ENCODE measurements around the gene CCDC116.
A peak's percentile ranks its signal among the peaks of the same experiment; 100 is the strongest.
"Not testable (repeated sequence)": the region's sequence is repeated elsewhere in the genome, so short reads cannot be mapped to it uniquely, and the experiment has no call there.

Gene CCDC116

GRCh38 chr22:21632931-21633330 lies 371 bp downstream of the CCDC116 start:
- no peak for DNase-seq

- no peak for DNase-seq
Observed at GRCh38 chr22:21633481-21633880, 921 bp downstream of the CCDC116 start.

DNA sequence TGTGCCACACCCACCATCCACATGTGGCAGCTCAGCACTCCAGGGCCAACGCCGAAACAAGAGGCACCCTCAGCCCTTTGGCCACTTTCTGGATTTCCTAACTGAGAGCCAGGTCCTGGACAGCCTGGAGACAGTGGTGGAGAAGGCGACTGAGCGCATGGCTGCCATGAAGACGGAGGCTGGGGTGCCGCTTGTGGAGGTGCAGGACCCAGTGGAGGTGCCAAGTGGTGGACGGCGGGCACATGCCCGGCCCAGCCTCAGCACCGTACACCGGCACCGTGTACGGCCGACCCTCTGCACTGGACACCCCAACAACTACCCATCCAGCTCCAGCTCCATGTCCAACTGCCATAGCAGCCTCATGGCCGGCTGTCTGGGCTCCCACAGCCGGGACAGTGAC lies 1.5 kb downstream of the CCDC116 start:
- DNase-seq, result no peak

DNA sequence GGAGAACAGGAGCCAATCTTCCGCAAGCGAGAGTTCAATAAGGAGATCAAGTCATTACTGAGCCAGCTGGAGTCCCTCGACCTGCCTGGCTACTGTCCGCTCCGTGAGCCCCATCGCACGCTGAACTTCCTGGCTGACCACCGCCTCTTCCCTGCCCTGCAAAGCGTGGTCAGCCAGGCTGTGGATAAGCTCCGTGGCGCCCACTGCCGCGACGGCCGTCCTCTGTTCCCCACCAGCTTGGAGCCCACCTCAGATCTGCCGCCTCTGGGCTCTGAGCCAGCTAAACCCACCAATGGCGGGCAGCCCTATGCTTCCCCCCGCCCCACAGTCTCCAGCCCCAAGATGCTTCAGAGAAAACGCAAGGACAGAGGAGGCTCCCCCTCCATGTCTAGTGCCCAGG lies 2.3 kb downstream of the CCDC116 start:
- no peak for DNase-seq

- DNase-seq, result no peak
Observed at GRCh38 chr22:21635771-21636510, 3.4 kb downstream of the CCDC116 start.

DNA sequence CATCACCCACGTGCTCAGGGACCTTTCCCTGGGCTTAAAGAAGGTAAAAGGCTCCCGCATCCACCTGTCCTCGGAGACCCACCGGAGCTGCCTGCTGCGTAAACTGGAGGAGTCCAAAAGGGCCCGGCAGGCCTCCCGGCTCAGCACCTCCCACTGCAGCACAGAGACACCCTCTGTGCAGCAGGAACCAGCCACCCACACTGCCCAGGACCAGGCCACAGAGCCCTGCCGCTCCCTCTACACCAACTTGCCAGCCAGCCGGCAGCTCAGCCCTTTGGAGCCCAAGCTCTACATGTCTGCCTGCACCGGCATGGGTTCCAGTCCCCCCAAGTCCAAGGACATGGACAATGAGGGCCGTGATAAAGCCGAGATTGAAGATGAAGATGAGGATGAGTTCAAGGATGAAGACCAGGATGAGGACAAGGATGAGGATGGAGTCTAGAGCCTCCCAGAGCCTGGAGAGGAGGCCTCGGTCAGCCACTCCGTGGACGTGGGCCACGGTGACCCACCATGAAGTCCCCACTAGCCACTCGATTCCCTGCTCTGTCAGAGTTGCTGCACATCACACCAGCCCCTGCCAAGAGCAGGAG lies 4.2 kb downstream of the CCDC116 start:
- DNase-seq, result no peak

GRCh38 chr22:21637450-21637849 lies 4.9 kb downstream of the CCDC116 start:
- DNase-seq, result not testable (repeated sequence)

DNA sequence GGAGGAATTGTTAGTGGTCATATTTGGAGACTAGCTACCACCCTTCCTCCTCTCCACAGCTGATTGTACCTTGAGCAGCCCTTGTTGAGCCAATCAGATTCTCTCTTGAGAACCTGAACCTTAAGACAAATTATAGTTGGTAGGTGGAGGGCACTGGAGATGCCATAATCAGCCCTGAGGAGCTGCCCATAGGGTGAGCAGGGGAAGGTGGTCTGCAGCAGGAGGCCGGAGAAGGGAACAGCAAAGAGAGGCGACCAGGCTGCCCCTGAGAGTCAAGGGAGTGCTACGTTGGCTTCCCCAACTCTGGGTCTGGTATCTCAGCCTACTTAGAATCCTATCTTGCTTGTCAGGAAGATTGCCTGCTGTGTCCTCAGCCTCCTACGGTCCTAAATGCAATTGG lies 6.8 kb downstream of the CCDC116 start:
- DNase-seq, result no peak

GRCh38 chr22:21640810-21641209 lies 8.2 kb downstream of the CCDC116 start:
- no peak for DNase-seq

DNA sequence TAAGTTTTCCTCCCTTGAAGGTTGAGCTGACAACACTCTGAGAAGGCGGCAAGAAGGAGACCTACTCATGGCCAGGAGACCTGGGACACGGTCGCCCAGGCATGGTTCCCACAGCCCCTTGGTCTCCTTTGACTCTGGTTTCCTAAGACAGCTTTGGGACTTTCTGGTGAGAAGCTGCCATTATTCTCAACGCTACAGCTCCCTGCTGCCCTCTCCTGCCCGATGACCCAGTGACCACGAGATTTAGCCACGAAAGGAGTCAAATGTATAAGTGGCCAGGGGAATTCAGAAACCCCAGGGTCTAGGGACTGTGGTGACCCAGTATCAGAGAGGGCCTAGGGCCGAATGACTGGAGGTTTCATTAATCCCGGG lies 8.8 kb downstream of the CCDC116 start:
- DNase-seq, result no peak

GRCh38 chr22:21641789-21642583 lies 9.4 kb downstream of the CCDC116 start, which contains the start of gene SDF2L1:
Gene SDF2L1, plus strand, starts transcription at chr22:21642302. Its CDS starts 35 bp downstream, at chr22:21642337.
- DNase-seq, result peak; percentile 71

DNA sequence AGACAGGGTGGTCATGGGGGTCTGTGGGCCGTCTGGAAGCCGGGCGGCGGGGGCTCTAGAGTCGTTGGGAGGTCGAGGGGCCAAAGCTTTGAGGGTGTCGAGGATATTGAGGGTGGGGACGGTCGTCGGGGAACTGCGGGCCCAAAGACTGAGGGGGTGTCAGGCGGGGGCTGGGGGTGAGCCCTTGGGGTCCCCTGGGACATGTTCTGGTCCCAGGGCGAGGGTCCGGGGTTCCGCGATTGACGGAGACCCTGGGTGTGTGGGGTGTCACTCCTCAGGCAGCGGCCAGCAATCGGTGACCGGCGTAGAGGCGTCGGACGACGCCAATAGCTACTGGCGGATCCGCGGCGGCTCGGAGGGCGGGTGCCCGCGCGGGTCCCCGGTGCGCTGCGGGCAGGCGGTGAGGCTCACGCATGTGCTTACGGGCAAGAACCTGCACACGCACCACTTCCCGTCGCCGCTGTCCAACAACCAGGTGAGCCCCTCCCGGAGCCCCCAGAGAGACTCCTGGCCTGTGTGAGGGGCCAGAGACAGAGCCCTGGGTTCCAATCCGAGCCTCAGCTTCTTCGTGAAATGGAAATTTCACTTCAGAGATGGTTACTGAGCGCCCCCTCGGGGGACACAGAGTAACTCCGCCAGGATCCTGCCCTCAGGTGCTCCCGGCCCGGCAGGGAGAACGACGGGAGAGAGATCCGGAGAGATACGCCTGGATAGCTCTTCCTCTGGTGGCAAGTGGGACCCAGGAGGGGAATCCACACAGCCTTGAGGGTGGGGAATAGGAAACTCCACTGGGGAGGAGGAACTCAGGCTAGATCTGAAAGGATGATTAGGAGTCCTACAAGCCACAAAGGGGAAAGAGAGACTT lies 10.3 kb downstream of the CCDC116 start:
- DNase-seq, result no peak

DNA sequence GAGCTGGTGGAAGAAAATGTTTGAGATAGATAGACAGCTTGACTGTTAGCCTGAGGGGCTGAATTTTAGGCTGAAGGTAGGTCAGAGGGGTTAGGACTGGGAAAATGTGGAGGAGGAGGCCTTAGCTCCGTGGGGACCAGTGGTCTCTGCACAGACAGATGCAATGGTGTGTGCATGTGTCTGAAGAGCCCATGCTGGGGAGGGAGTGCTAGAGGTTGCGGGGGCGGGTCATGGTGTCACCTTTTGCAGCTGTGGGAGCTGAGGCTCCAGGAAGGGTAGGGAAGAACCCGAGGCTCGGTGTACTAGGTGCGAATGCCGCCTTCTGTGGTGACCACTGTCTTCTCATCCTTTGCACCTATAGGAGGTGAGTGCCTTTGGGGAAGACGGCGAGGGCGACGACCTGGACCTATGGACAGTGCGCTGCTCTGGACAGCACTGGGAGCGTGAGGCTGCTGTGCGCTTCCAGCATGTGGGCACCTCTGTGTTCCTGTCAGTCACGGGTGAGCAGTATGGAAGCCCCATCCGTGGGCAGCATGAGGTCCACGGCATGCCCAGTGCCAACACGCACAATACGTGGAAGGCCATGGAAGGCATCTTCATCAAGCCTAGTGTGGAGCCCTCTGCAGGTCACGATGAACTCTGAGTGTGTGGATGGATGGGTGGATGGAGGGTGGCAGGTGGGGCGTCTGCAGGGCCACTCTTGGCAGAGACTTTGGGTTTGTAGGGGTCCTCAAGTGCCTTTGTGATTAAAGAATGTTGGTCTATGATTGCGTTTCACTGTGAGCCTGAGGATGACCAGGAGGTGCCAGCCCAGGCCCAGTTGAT lies 11.2 kb downstream of the CCDC116 start:
- no peak for DNase-seq

DNA sequence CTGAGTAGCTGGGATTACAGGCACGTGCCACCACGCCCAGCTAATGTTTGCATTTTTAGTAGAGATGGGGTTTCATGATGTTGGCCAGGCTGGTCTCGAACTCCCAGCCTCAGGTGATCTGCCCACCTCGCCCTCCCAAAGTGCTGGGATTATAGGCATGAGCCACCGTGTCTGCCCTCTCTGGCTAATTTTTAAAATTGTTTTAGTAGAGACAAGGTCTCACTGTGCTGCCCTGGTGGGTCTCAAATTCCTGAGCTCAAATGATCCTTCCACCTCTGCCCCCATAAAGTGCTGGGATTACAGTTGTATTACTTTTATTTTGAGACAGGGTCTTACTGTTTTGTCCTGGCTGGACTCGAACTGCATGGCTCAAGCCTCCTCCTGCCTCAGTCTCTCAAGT lies 13.0 kb downstream of the CCDC116 start:
- DNase-seq, result not testable (repeated sequence)

DNA sequence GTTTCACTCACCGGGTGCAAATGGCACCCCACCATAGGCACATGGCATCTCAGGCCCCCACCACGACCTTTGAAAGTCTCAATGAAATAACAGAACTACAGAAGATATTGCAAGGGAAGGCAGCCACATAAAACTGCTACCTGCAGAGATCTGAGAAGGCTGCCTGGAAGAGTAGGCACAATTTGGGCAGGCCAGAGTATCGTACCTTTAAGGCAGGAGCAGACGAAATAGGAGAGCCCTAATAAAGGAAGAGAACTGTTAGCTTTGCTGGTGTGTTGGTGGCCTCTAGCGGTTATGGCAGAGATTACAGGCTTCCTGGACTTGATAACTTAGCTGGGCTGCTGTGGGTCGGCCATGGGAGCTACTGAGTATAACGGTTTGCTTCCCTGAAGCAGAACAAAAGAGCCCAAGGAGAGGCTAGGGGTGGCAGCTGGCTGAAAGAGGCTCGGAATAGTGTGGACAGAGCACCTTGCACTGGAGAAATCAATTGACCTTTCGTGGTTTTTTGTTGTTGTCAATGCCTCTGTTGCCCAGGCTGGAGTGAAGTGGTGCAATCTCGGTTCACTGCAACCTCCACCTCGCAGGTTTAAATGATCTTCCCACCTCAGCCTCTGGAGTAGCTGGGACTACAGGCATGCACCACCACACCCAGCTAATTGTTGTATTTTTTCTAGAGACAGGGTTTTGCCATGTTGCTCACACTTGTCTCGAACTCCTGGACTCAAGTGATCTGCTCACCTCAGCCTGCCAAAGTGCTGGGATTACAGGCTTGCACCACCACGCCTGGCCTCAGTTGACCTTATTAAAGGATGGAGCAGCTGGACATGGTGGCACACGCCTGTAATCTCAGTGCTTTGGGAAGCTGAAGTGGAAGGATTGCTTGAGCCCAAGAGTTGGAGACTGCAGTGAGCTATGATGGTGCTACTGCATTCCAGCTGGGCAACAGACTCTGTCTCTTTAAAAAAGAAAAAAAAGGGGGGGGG lies 14.3 kb downstream of the CCDC116 start:
- no peak for DNase-seq

DNA sequence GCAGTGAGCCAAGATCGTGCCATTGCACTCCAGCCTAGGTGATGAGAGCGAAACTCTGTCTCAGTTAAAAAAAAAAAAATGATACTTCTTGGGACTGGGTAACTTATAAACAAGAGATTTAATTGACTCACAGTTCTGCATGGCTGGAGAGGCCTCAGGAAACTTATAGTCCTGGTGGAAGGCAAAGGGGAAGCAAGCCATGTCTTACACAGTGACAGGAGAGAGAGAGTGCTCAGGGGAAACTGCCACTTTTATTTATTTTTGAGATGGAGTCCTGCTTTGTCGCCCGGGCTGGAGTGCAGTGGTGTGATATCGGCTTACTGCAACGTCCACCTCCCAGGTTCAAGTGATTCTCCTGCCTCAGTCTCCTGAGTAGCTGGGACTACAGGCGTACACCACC lies 17.7 kb downstream of the CCDC116 start:
- DNase-seq, result no peak

GRCh38 chr22:21650823-21651520 lies 18.4 kb downstream of the CCDC116 start:
- no peak for DNase-seq

DNA sequence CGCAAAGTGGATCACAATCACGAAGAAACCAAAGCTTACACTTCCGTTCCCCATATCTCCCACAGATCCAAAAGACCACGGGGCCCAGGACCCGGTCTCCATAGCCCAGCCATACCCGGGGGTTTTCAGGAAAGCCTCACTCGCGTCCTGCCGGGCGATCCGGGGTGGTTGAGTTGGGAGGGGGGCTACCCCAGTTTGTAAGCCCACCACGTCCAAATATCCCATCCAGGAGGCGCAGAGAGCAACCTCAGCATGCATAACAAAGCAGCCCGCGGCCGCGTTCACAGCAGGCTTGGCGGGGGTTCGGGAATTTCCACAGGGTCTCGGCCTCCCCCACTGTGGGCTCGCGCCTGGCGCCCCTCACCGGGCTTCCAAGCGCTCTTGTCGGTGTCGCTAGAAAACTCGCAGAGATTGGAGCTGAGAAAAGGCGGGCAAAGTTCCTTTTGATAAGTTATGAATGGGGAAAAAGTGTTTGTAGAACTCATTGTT lies 19.0 kb downstream of the CCDC116 start:
- DNase-seq, result no peak

GRCh38 chr22:21652010-21652546 lies 19.5 kb downstream of the CCDC116 start:
- peak; percentile 60 for DNase-seq
